HG02588 (cell line): ENCODE results near the gene MMP20.

Source experiments
- ATAC-seq: cut with Tn5 transposase; IDR thresholded peaks from one replicate; pipeline ENCODE4 v1.9.1; 2021; ENCODE audit warnings: mild to moderate bottlenecking, moderate library complexity; ENCODE audit not compliant: unreplicated experiment

The MMP20 gene

DNA sequence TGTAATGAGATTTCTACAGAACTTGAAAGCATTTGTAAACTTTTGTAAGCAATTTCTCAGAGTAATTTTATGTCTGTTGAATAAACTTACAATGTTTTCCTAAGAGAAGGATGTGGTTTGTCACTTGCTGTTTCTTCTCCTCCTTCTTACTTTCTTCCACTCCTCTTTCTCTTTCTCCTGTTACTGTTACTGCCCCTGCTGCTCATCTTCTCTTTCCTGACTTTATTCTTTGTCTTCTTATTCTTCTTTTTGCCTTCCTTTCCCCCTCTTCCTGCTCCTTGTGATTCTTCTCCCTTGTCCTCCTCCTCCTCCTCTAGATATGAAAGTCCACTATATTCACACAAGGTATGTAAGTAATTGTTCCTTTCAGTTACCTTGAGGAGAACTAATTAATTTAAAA is 63.5 kb downstream of the MMP20 start:
- ATAC-seq, result no peak

DNA sequence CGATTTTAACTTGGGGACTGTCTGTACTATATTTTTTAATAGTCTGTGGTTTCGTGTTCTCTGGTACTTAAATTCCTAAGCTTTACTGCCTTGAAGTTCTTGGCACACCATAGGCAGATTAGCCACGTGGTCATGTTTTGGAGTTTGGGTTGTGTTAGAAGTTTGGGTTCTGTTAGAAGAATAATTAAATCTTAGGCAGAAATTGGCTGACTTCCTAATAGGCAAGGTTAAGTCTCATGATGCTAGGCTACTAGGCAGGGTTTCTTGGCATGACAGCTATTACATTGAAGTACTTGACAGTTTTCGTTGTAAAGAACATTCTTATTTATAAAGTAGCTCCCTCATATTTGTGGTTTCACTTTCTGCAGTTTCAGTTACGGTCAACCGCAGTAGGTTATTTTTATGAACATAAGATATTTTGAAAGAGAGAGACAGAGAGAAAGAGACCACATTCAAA is 64.5 kb downstream of the MMP20 start:
- ATAC-seq, result peak; percentile 80

DNA sequence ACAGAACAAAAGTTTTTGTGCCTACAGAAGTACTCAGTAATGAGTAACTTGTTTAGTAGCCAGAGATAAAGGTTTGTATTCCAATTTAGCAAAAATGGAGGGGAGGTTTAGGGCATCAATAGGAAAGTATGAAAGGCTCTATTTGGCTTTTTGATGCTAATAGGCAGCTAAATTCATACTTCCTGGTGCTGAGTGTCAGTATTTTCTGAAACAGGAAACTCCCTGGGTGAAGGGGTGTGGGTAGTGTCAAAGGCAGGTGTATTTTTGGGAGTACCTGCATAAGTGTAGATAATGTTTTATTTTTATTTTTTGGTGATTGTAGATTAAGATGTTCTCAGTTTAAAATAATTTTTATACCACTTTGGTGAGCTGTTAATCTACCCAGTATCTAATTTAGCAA is 65.3 kb downstream of the MMP20 start:
- peak; percentile 40 for ATAC-seq

DNA sequence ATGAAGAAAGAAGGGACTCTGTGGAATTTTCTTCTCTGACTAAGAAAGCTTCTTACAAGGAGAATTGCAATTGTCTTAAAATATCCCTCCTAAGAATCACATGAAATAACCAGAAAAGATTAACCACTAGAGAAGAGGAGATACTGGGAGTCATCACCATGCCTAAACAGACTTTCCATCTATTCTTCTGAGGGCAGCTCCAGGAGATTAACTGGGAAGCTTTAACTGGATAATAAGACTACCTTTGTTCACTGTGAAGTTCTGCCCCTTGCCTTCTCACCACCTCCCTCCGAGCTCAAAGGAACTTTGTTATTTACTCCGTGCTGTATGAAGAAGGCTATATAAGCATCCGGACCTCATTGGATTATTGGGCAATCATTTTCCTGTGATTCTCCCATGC is 70.0 kb downstream of the MMP20 start:
- no peak for ATAC-seq

DNA sequence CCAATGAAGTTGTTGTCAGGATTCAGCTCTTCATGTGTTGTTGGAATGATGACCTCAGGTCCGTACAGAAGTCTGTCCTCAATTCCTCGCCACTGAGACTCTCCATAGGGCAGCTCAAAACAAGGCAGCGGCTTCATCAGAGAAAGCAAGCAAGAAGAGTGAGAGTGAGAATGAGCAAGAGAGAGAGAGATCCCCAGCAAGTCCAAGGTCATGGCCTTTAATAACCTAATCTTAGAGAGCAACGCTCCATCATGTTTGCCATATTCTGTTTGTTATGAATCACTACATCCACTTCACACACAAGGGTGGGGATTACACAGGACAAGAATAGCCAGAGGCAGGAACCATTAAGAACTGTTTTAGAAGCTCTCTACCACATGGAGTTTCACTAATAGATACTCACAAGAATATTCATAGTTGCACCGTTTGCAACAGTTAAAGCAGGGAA is 71.3 kb downstream of the MMP20 start:
- peak; percentile 69 for ATAC-seq

DNA sequence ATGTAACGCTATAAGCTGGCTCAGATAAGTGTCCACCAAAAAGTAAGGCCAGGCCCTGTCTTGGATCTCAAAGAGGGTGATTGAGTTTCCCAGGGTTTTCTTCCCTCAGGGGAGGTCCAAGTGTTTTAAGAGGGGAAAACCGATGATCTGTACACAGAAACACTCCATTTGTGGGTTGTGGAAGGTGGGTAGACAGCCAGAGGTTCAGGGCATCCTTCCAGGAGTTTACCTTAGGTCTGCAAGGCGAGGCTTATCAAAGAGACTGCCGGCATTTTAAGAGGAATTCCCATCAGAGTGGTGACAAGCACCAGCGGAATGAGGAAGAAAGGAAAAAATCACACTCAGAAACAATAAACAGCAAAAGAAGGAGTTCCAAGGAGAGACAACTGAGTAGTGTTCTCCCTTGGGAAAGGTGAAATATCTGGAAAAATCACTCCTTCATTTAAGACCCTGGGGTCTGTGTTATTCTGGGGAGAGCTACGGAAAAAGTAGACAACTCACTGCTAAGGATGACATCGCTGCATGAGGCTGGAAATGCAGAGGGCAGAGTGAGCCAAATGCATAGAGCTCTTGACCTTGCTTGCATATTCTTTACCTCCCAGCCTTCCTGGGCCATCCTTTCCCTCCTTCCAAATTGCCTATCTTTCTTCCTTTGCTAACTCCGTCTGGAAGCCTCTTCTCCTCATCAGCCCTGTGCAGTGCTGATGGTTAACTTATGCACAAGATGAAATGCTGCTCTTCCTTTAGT is 72.5 kb downstream of the MMP20 start:
- ATAC-seq, result no peak

DNA sequence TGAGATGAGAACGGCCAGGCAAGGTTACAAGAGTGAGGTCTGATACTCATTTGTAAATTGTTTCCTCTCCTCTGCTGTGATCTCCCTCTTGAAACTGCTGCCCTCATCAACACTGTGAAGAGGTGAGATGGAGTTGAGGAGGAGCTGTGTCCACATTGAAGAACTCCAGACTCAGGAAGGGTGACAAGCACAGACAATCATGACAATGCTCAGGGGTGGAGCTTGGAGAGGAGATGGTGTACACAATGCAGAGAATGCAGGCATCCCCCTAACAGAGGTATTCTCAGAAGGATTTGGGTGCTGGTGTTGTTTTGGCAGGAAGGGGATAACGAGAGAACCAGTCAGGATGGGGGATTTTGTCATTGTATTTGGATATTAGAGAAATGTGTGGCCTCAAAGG is 73.1 kb downstream of the MMP20 start:
- no peak for ATAC-seq

DNA sequence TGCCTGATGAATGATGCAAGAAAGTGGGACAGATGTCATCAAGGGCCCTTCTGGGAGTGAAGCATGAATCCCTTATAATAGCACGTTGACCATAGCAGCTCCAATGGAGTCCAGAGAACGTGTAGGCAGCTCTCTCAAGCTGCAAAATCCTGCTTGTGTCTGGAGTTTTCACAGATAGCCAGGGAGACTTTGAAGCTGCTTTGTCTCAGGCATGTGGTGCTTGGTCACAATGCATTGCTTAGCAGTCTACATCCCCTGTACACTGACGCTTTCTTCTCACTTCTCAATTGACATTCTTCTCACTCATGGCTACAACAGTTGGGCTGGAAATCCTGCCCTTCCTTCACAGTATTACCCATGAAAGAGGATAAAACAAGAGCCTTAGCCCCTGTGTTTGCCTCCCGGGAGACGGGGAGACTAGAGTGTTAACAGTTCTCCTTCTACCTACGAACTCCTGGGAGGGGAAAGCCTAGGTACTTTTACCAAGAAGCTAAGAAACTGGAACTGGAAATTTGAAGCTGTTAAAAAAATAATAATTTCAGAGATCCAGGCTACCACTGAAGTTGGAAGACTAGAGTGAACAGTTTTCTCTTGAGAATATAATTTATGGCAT is 73.9 kb downstream of the MMP20 start:
- ATAC-seq, result no peak

DNA sequence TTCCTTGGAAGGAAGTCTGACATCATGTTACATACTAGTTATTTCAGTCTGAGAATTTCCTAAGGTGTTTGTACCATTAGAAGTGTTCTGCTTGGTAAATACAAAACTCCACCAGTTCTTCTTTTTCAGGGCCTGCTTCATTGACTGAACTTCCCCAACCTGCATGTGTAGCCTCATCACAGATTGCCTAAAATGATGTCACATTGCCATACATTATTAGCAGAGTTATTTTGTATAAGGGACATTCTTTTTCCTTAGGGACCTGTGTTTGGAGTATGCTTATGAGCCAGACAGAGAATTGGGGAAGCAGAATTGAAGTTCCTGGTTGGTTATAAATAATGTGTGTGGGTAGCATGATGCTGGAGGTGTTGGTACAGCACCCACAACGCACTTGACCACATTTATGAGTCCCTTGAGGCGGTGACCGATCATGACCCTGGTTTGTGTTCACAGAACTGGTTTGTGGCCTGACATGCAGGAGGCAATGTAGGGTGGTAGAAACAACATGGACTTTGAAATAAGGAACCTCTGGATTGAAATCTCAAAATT is 78.1 kb downstream of the MMP20 start:
- peak; percentile 77 for ATAC-seq

DNA sequence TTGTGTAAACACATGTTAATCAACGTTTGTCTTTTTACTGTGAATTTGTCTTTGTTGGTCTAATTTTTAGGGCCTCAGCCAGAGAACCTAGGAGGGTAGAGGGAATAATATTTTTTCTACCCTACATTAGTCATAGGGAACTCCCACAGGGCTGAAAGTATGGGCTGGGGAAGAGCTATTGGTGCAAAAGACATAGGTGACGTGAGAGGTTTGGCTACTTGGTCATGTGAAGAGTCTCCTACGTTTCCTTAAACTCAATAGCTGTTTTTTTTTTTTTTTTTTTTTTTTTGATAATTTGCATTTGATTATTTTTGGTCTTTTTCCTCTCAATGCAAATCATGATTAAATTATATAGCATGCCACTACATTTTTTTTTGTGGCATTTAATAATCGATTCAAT is 78.7 kb downstream of the MMP20 start:
- peak; percentile 67 for ATAC-seq

DNA sequence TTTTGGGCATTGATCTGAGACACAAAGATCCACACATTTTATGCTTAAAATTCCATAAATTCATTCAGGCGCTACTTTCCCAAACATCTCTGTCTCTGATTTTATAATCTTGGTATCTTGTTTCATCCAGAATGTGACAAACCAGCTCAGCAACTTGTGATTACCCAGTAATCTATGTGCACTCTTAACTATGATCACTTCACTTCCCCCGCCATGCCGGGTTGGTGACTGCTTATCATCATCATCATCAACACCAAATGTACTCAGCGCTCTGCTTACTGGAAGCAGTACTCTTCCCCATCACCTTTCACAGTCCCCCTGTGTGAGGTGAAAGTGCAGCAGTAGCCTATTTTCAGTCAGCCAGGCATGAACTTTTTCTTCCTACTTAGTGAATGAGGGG is 79.4 kb downstream of the MMP20 start:
- no peak for ATAC-seq

DNA sequence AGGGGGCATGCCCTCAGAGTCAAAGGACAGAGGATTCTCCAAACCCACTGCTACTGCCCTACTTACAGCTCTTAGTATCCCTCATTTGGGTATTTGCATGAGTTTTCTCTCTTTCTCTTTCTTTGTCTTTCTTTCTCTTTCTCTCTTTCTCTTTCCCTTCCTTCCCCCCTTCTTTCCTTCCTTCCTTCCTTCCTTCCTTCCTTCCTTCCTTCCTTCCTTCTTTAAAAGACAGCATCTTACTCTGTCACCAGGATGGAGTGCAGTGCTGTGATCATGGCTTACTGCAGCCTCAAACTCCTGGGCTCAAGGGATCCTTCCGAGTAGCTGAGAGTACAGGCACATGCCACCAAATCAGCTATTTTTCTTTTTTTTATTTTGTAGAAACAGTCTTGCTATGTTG is 80.5 kb downstream of the MMP20 start:
- no peak for ATAC-seq

DNA sequence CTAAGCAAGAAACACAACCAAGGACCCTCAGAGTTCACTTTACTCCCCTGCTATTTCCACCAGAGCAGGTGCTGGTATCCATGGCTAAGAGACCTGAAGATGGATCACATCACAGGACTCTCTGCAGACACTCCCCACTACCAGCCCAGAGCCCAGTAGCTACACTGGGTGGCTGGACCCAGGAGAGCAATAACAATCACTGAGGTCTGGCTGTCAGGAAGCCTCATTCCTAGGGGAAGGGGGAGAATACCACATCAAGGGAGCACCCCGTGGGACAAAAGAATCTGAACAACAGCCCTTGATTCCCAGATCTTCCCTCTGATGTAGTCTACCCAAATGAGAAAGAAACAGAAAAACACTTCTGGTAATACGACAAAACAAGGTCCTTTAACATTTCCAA is 85.6 kb downstream of the MMP20 start:
- no peak for ATAC-seq

DNA sequence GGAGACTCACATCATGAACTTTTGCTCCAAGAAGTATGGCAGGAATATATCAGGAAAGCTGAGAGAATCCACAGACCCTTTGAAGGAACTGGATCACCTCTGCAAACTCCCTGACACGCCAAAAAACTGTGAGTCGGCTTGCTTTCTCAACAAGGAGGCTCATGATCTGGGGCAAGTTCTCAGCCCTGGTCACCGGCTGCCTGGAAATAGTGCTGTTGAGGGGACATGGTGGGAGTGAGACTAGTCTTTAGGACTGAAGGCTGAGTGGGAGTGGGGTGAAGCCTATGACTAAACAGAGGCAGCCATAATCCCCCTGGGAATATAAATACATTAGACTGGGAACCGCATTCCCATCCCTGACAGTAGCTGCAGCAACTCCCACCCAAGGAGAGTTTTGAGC is 86.2 kb downstream of the MMP20 start:
- no peak for ATAC-seq

DNA sequence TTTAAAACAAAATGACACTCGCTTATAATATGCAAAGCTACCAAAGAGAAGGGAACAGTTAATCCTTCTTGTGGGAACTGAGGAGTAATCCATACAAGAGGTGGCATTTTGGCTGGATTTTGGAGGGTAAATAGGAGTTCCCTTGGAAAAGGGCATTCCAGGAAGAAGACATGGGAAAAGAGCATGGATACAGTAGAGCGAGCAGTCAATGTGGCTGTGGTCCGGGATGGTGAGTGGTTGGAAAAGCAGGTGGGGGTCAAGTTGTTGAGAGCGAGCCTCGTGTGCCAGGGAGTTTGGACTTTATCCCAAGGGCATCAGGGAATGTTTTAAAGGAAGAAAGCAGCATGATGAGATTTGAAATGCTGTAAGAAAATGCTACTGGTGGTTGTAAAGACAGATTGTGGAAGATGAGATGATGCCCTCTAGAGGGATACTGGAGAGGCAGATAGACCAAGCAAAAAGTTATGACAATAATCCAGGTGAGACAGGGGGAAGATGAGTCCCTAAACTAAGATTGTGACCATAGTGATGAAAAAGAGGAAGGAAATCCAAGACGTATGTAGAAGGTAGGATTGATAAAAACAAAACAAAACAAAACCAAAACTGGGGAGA is 90.8 kb downstream of the MMP20 start:
- ATAC-seq, result no peak

DNA sequence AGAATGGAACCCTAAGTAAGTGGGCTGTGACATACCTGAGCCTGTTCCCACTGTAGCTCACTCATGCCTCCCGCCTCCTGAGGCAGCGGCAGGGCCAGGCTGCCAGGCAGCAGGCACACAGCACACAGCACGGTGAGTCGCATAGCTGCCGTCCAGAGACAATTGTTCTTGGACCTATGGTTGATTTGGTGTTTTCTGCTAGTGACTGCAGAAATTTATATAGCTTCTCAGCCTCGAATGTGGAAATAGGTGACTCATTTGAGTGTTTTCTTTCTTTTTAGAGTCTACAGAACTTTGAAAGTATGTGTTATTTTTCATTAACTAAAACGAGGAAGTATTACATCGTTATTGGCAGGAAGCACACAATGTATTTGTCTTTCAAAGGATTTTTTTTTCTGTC is 94.6 kb downstream of the MMP20 start, which contains the start of gene MMP7:
Gene MMP7, minus strand, starts transcription at position 190 of the 400 bp plus-strand sequence. Its CDS starts 47 bp downstream, at position 143.
- ATAC-seq, result no peak

DNA sequence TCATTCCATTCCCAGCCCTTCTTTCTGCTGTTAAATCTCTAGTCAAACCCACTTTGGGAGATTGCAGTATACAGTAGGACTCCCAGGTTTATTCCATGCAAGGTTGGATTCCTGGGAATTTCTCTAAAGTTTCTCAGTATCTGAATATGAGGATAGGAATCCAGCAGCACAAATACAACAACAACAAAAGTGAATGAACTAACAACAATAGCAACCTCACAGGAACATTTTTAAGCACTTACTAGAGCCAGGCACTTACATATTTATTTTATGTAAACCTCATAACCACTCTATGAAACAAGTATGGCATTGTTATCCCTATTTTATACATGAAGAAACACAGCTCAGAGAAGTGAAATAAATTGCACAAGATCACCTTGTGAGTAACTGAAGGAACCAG is 96.5 kb downstream of the MMP20 start:
- no peak for ATAC-seq

DNA sequence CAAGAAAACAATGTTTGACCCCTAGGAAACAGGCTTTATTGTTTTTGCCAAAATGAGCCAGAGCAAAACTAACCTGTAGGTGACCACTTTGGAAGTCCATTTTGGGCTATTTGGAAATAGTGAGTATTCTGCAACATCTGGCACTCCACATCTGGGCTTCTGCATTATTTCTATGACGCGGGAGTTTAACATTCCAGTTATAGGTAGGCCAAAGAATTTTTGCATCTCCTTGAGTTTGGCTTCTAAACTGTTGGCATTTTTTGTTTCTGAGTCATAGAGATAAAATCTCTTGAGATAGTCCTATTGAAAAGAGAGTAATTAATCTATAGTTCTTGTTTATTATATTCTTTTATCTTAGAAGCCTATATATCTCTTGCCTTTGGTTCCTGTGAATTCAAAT is 97.4 kb downstream of the MMP20 start:
- ATAC-seq, result no peak

DNA sequence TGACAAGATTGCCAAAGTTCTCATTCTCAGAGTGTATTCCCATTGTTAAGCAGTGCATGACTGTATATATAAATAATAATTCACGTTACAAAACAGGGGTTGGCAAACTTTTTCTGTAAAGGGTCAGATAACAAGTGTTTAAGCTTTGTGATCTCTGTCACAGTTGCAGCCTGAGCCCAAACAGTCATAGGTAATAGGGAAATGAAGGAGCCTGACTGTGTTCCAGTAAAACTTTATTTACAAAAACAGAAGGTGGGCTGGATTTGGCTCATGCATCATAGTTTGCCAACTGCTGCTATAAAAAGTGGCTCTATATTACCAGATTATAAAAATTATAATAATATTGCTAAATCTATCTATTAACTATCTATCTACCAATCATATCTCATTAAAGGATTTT is 98.1 kb downstream of the MMP20 start:
- no peak for ATAC-seq
